GM23248 (cell line): ENCODE results near the gene TMEM108.

Source experiments
- EZH2 ChIP-seq: fragments of 200-600 bp; sonication (generic); IDR thresholded peaks from 2 replicates; pipeline ENCODE4 v1.6.1; 2018; ENCODE audit warnings: antibody characterized with exemption, mild to moderate bottlenecking; ENCODE audit not compliant: insufficient read depth, poor library complexity, severe bottlenecking
- EZH2phosphoT487 ChIP-seq: fragments of 200-600 bp; sonication (generic); IDR thresholded peaks from 2 replicates; pipeline ENCODE4 v1.6.1; 2018; ENCODE audit warnings: antibody characterized with exemption, moderate library complexity, mild to moderate bottlenecking, low read depth; ENCODE audit not compliant: insufficient read depth

DNA sequence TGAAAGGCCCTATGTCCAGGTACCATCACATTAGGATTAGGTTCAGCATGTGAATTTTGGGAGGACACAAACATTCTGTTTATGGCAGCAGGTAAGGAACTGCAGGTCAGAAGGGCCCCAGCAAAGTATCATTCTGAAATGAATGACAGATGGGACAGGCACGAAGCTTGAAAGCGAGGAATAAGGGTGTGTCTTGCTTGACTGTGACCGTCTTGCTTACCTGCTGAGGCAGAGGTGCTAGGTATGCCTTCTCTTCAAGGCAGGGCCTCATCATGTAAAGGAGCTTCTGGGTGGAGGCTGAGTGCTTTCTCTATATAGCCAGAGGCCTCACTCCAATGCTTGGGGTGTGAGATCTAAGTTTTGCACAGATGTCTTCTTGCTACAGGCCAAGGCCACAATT, 41.4 kb downstream of the TMEM108 start:
- no peak for TF ChIP-seq EZH2
- no peak for TF ChIP-seq EZH2phosphoT487
